Epithelial cell of proximal tubule (primary cell): ENCODE data around the gene SETD4. TPM values are rescaled to one million over a fixed set of nuclear protein-coding genes. Genes with fewer than 3 reads are reported as not detected.

Experiments used
- DNase-seq: peaks from one replicate; pipeline ENCODE4 v3.0.0-alpha.2; 2011; ENCODE audit warnings: low read depth
- H3K4me3 ChIP-seq: 2 replicates; pipeline ENCODE4 v1.5.1; 2011; ENCODE audit warnings: low read depth, mild to moderate bottlenecking, low read length
- CTCF ChIP-seq: conservative IDR thresholded peaks from 2 replicates; pipeline ENCODE4 v1.5.1; 2012; ENCODE audit warnings: low read depth, mild to moderate bottlenecking, low read length
- total RNA-seq: library from RNA; depleted of rRNA; stranded (reverse); fragments of >200 nt; gene quantifications from 2 replicates; pipeline ENCODE4 v1.2.3, GENCODE V29; 2015

Gene SETD4
- total RNA-seq, 1 donor from 2014 or later: 36.2 TPM

GRCh38 chr21:36099000-36099399 lies 38.7 kb upstream of the SETD4 start:
- no peak for DNase-seq
- no peak overlapping the region for H3K4me3 ChIP-seq
- no peak for TF ChIP-seq CTCF

GRCh38 chr21:36098182-36098532 lies 37.8 kb upstream of the SETD4 start:
- no peak for TF ChIP-seq CTCF
- DNase-seq: no peak
- no peak overlapping the region for H3K4me3 ChIP-seq

GRCh38 chr21:36097427-36098181 lies 37.3 kb upstream of the SETD4 start:
- TF ChIP-seq CTCF: no peak
- DNase-seq: peak; percentile 82
- H3K4me3 ChIP-seq: no peak overlapping the region

- DNase-seq: no peak
- H3K4me3 ChIP-seq: no peak overlapping the region
- no peak for TF ChIP-seq CTCF
Observed at GRCh38 chr21:36096398-36097290, 36.3 kb upstream of the SETD4 start.

GRCh38 chr21:36093512-36093911 lies 33.2 kb upstream of the SETD4 start:
- no peak for TF ChIP-seq CTCF
- DNase-seq: no peak
- no peak overlapping the region for H3K4me3 ChIP-seq

- H3K4me3 ChIP-seq: no peak overlapping the region
- no peak for TF ChIP-seq CTCF
- DNase-seq: no peak
Observed at GRCh38 chr21:36092681-36093080, 32.4 kb upstream of the SETD4 start.
